HepG2 (cell line): ENCODE data around the gene CTTNBP2NL. TPM values are rescaled to one million over a fixed set of nuclear protein-coding genes. Genes with fewer than 3 reads are reported as not detected.
A peak's percentile ranks its signal among the peaks of the same experiment; 100 is the strongest.

ENCODE experiments used
- ELF4 ChIP-seq: sonication (generic); formaldehyde crosslinking; IDR thresholded peaks from 2 replicates; pipeline ENCODE4 v1.5.0; 2020; ENCODE audit warnings: missing genetic modification reagents, mild to moderate bottlenecking, moderate library complexity, borderline replicate concordance
- FOXA1 ChIP-seq, 2 experiments: fragments of 450-650 bp in 1 of 2; sonication (generic) in 1 of 2; formaldehyde crosslinking in 1 of 2; IDR thresholded peaks; 2 replicates each; pipeline versions ENCODE4 v1.4.0 to v1.6.1; 2016 to 2020; ENCODE audit warnings: missing genetic modification reagents in 1 of 2
- FOXA3 ChIP-seq: IDR thresholded peaks from 2 replicates; pipeline ENCODE4 v1.6.1; 2016; ENCODE audit warnings: missing genetic modification reagents, missing compliant biosample characterization
- GTF2F1 ChIP-seq: fragments of 150-350 bp; IDR thresholded peaks from 2 replicates; pipeline ENCODE4 v1.6.1; 2014; ENCODE audit warnings: low read length
- KDM6A ChIP-seq: IDR thresholded peaks from 2 replicates; pipeline ENCODE4 v1.6.1; 2016; ENCODE audit warnings: low read depth
- NFKB2 ChIP-seq: sonication (generic); formaldehyde crosslinking; IDR thresholded peaks from 2 replicates; pipeline ENCODE4 v1.4.0; 2020; ENCODE audit warnings: missing genetic modification reagents, borderline replicate concordance
- NFYB ChIP-seq: sonication (generic); formaldehyde crosslinking; IDR thresholded peaks from 2 replicates; pipeline ENCODE4 v1.4.0; 2020; ENCODE audit warnings: missing genetic modification reagents
- RBM39 ChIP-seq: fragments of 200-400 bp; formaldehyde crosslinking; IDR thresholded peaks from one replicate; pipeline ENCODE4 v1.6.1; 2018; ENCODE audit warnings: antibody characterized with exemption, mild to moderate bottlenecking, low read depth, low read length; ENCODE audit not compliant: poor library complexity, severe bottlenecking
- TBP ChIP-seq: sonication (generic); formaldehyde crosslinking; IDR thresholded peaks from 2 replicates; pipeline ENCODE4 v1.5.0; 2020; ENCODE audit warnings: missing genetic modification reagents
- YEATS4 ChIP-seq: sonication (generic); formaldehyde crosslinking; IDR thresholded peaks from 2 replicates; pipeline ENCODE4 v1.4.0; 2020; ENCODE audit warnings: missing genetic modification reagents, borderline replicate concordance
- ZC3H13 ChIP-seq: sonication (generic); formaldehyde crosslinking; IDR thresholded peaks from 2 replicates; pipeline ENCODE4 v1.8.1; 2023; ENCODE audit warnings: mild to moderate bottlenecking, missing genetic modification reagents, moderate library complexity
- ZNF136 ChIP-seq: sonication (generic); formaldehyde crosslinking; IDR thresholded peaks from 2 replicates; pipeline ENCODE4 v1.8.1; 2022; ENCODE audit warnings: low read depth, mild to moderate bottlenecking, moderate library complexity, missing genetic modification reagents
- ZNF564 ChIP-seq: sonication (generic); formaldehyde crosslinking; IDR thresholded peaks from 2 replicates; pipeline ENCODE4 v1.8.1; 2023; ENCODE audit warnings: mild to moderate bottlenecking, missing genetic modification reagents
- ZNF772 ChIP-seq: sonication (generic); formaldehyde crosslinking; IDR thresholded peaks from 2 replicates; pipeline ENCODE4 v1.5.0; 2020; ENCODE audit warnings: mild to moderate bottlenecking, missing genetic modification reagents
- ZNF790 ChIP-seq: sonication (generic); formaldehyde crosslinking; IDR thresholded peaks from 2 replicates; pipeline ENCODE4 v1.8.0; 2022; ENCODE audit warnings: missing genetic modification reagents, mild to moderate bottlenecking, borderline replicate concordance
- polyA plus RNA-seq, 8 experiments: library from polyadenylated mRNA; depleted of rRNA in 3 of 8; stranded (reverse) in 7 of 8; unstranded in 1 of 8; fragments of >200 nt; fragmentation: Illumina TruSeq in 4 of 8; extraction: Trizol in 4 of 8; gene quantifications; 2 replicates each; pipeline versions ENCODE4 v1.2.1 to v1.2.3, GENCODE V29; 2011 to 2016; ENCODE audit warnings: low read depth in 4 of 8, missing spikeins in 1 of 8, mixed read lengths in 1 of 8; ENCODE audit not compliant: insufficient read depth in 1 of 8
- total RNA-seq, 5 experiments: library from RNA; depleted of rRNA; stranded (reverse); fragments of >200 nt; fragmentation: Illumina TruSeq; extraction: Trizol; gene quantifications; 2 replicates each; pipeline ENCODE4 v1.2.3, GENCODE V29; 2016; ENCODE audit warnings: low read depth in 1 of 5
- TF ChIP-seq, protein P1 (sequence below): IDR thresholded peaks from 2 replicates; pipeline ENCODE4 v1.6.1; 2012; ENCODE audit warnings: low read depth, low read length, improper control_type of control experiment
- TF ChIP-seq, protein P2 (sequence below): IDR thresholded peaks from 2 replicates; pipeline ENCODE4 v1.6.1; 2016; ENCODE audit warnings: control low read depth
- TF ChIP-seq, protein P3 (sequence below): sonication (generic); formaldehyde crosslinking; IDR thresholded peaks from 2 replicates; pipeline ENCODE4 v1.5.1; 2020; ENCODE audit warnings: mild to moderate bottlenecking, missing genetic modification reagents, moderate library complexity
- TF ChIP-seq, protein P4 (sequence below): sonication (generic); formaldehyde crosslinking; IDR thresholded peaks from 2 replicates; pipeline ENCODE4 v1.4.0; 2020; ENCODE audit warnings: missing genetic modification reagents, low read depth, mild to moderate bottlenecking, borderline replicate concordance
- TF ChIP-seq, protein P5 (sequence below): sonication (generic); formaldehyde crosslinking; IDR thresholded peaks from 2 replicates; pipeline ENCODE4 v1.4.0; 2020; ENCODE audit warnings: missing genetic modification reagents, borderline replicate concordance

Gene CTTNBP2NL
- total and polyA plus RNA-seq, 2 of the 13 experiments (the other 11 are each of a cell fraction or from before 2014, with no cell fraction given), result 2.1 to 4.1 TPM

DNA sequence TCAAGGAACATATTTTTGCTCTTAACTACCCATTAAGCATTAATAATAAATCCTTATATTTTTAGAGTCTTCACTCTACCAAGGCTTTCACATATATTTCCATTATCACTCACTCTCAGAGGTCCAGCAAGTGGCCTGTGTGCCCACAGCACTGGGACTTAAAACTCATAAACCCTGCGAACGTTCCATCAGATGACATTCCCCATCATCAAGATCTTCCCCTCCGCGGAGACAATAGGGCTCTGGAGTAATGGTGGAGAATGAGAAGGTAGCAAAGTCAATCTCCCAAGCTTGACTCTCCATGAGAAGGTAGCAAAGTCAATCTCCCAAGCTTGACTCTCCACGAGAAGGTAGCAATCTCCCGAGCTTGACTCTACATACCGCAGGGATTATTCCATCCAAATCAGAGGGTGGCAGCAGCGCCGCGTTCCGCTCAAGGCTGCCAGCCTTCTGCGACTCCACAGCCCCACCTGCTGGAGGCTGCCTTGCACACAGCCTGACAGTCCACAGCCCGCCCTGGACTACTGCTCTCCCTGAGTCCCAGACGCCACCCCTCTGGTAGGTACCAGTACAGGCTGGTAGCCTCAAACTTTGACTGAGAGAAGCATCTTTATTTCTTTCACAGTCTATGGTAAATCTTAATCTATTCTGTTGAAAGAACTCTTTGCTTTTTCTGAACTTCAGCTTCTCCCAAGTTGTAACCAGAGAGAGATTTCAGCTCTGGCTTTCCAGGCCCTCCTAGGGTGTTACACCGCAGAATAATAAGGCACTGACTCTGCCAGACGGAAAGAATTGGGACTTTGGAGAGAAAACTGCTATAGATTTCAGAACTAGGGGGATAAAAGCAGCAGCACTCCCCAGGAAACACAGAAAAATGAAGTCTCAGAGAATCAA, 26.4 kb upstream of the CTTNBP2NL start (continued):
- no peak for TF ChIP-seq RBM39
- TF ChIP-seq, protein P1, sequence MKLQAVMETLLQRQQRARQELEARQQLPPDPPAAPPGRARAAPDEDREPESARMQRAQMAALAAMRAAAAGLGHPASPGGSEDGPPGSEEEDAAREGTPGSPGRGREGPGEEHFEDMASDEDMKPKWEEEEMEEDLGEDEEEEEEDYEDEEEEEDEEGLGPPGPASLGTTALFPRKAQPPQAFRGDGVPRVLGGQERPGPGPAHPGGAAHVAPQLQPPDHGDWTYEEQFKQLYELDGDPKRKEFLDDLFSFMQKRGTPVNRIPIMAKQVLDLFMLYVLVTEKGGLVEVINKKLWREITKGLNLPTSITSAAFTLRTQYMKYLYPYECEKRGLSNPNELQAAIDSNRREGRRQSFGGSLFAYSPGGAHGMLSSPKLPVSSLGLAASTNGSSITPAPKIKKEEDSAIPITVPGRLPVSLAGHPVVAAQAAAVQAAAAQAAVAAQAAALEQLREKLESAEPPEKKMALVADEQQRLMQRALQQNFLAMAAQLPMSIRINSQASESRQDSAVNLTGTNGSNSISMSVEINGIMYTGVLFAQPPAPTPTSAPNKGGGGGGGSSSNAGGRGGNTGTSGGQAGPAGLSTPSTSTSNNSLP, result 0 out of 2 replicates have a peak, but pooled peaks have one; percentile 16
- TF ChIP-seq YEATS4 (CRISPR knock-in tag), result no peak
- no peak for TF ChIP-seq TBP (CRISPR knock-in tag)
- no peak for TF ChIP-seq ELF4 (CRISPR knock-in tag)
- TF ChIP-seq ZNF564 (CRISPR knock-in tag), result 0 out of 2 replicates have a peak, but pooled peaks have one; percentile 28
- no peak for TF ChIP-seq NFKB2 (CRISPR knock-in tag)
- TF ChIP-seq FOXA1 (IDR thresholded peaks at IDR 0.05), result no peak
- TF ChIP-seq FOXA1 (CRISPR knock-in tag; IDR thresholded peaks at IDR 0.05), result peak; percentile 43
- no peak for TF ChIP-seq GTF2F1
- TF ChIP-seq FOXA3 (CRISPR knock-in tag), result peak; percentile 29
- TF ChIP-seq, protein P2, sequence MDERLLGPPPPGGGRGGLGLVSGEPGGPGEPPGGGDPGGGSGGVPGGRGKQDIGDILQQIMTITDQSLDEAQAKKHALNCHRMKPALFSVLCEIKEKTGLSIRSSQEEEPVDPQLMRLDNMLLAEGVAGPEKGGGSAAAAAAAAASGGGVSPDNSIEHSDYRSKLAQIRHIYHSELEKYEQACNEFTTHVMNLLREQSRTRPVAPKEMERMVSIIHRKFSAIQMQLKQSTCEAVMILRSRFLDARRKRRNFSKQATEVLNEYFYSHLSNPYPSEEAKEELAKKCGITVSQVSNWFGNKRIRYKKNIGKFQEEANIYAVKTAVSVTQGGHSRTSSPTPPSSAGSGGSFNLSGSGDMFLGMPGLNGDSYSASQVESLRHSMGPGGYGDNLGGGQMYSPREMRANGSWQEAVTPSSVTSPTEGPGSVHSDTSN (CRISPR knock-in tag), result no peak
- TF ChIP-seq NFYB (CRISPR knock-in tag), result no peak
- TF ChIP-seq, protein P3, sequence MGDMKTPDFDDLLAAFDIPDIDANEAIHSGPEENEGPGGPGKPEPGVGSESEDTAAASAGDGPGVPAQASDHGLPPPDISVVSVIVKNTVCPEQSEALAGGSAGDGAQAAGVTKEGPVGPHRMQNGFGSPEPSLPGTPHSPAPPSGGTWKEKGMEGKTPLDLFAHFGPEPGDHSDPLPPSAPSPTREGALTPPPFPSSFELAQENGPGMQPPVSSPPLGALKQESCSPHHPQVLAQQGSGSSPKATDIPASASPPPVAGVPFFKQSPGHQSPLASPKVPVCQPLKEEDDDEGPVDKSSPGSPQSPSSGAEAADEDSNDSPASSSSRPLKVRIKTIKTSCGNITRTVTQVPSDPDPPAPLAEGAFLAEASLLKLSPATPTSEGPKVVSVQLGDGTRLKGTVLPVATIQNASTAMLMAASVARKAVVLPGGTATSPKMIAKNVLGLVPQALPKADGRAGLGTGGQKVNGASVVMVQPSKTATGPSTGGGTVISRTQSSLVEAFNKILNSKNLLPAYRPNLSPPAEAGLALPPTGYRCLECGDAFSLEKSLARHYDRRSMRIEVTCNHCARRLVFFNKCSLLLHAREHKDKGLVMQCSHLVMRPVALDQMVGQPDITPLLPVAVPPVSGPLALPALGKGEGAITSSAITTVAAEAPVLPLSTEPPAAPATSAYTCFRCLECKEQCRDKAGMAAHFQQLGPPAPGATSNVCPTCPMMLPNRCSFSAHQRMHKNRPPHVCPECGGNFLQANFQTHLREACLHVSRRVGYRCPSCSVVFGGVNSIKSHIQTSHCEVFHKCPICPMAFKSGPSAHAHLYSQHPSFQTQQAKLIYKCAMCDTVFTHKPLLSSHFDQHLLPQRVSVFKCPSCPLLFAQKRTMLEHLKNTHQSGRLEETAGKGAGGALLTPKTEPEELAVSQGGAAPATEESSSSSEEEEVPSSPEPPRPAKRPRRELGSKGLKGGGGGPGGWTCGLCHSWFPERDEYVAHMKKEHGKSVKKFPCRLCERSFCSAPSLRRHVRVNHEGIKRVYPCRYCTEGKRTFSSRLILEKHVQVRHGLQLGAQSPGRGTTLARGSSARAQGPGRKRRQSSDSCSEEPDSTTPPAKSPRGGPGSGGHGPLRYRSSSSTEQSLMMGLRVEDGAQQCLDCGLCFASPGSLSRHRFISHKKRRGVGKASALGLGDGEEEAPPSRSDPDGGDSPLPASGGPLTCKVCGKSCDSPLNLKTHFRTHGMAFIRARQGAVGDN (CRISPR knock-in tag), result peak; percentile 45
- TF ChIP-seq ZC3H13 (CRISPR knock-in tag), result no peak
- TF ChIP-seq, protein P4, sequence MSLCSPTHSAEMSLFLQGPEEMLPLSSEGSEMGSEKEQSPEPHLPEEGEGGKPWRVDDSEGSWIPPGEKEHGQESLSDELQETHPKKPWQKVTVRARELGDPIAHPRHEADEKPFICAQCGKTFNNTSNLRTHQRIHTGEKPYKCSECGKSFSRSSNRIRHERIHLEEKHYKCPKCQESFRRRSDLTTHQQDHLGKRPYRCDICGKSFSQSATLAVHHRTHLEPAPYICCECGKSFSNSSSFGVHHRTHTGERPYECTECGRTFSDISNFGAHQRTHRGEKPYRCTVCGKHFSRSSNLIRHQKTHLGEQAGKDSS, result no peak
- no peak for TF ChIP-seq ZNF790 (CRISPR knock-in tag)
- TF ChIP-seq ZNF772 (CRISPR knock-in tag), result no peak
- TF ChIP-seq, protein P5, sequence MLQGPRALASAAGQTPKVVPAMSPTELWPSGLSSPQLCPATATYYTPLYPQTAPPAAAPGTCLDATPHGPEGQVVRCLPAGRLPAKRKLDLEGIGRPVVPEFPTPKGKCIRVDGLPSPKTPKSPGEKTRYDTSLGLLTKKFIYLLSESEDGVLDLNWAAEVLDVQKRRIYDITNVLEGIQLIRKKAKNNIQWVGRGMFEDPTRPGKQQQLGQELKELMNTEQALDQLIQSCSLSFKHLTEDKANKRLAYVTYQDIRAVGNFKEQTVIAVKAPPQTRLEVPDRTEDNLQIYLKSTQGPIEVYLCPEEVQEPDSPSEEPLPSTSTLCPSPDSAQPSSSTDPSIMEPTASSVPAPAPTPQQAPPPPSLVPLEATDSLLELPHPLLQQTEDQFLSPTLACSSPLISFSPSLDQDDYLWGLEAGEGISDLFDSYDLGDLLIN (CRISPR knock-in tag), result no peak
- TF ChIP-seq ZNF136 (CRISPR knock-in tag), result no peak
- no peak for TF ChIP-seq KDM6A (CRISPR knock-in tag)
